HepG2 (cell line): ENCODE measurements around the gene METTL5. TPM values are rescaled to one million over a fixed set of nuclear protein-coding genes. Genes with fewer than 3 reads are reported as not detected.

Experiments used
- ATF2 ChIP-seq: sonication (generic); formaldehyde crosslinking; IDR thresholded peaks from 2 replicates; pipeline ENCODE4 v1.4.0; 2020; ENCODE audit warnings: missing genetic modification reagents
- GPN1 ChIP-seq: sonication (generic); formaldehyde crosslinking; IDR thresholded peaks from 2 replicates; pipeline ENCODE4 v1.5.1; 2020; ENCODE audit warnings: missing genetic modification reagents, borderline replicate concordance
- HOXA5 ChIP-seq: sonication (generic); formaldehyde crosslinking; IDR thresholded peaks from 2 replicates; pipeline ENCODE4 v1.4.0; 2020; ENCODE audit warnings: missing genetic modification reagents
- HOXA7 ChIP-seq: sonication (generic); formaldehyde crosslinking; IDR thresholded peaks from 2 replicates; pipeline ENCODE4 v1.8.1; 2022; ENCODE audit warnings: mild to moderate bottlenecking, missing genetic modification reagents, moderate library complexity
- KLF15 ChIP-seq: sonication (generic); formaldehyde crosslinking; IDR thresholded peaks from 2 replicates; pipeline ENCODE4 v1.8.1; 2023; ENCODE audit warnings: borderline replicate concordance, mild to moderate bottlenecking, inconsistent platforms, missing genetic modification reagents, mixed read lengths
- MIER2 ChIP-seq: IDR thresholded peaks from 2 replicates; pipeline ENCODE4 v1.6.1; 2016; ENCODE audit warnings: missing biosample characterization, missing genetic modification reagents
- PHF20 ChIP-seq: sonication (generic); formaldehyde crosslinking; IDR thresholded peaks from 2 replicates; pipeline ENCODE4 v1.5.0; 2020; ENCODE audit warnings: mild to moderate bottlenecking, missing genetic modification reagents
- REPIN1 ChIP-seq: sonication (generic); formaldehyde crosslinking; IDR thresholded peaks from 2 replicates; pipeline ENCODE4 v1.8.0; 2022; ENCODE audit warnings: missing genetic modification reagents, low read depth, mild to moderate bottlenecking, borderline replicate concordance
- REST ChIP-seq, 2 experiments: IDR thresholded peaks; 2 replicates each; pipeline ENCODE4 v1.6.1; 2011 to 2012; ENCODE audit warnings: low read length in 2 of 2, borderline replicate concordance in 1 of 2, low read depth in 1 of 2, mild to moderate bottlenecking in 1 of 2, moderate library complexity in 1 of 2
- SP5 ChIP-seq: IDR thresholded peaks from 2 replicates; pipeline ENCODE4 v1.6.1; 2016; ENCODE audit warnings: low read depth, borderline replicate concordance
- ZIK1 ChIP-seq: sonication (generic); formaldehyde crosslinking; IDR thresholded peaks from 2 replicates; pipeline ENCODE4 v1.5.0; 2020; ENCODE audit warnings: mild to moderate bottlenecking, low read depth, missing genetic modification reagents, borderline replicate concordance
- ZNF503 ChIP-seq: sonication (generic); formaldehyde crosslinking; IDR thresholded peaks from 2 replicates; pipeline ENCODE4 v1.4.0; 2020; ENCODE audit warnings: missing genetic modification reagents
- ZNF678 ChIP-seq: sonication (generic); formaldehyde crosslinking; IDR thresholded peaks from 2 replicates; pipeline ENCODE4 v1.4.0; 2020; ENCODE audit warnings: mild to moderate bottlenecking, missing genetic modification reagents
- ZNF770 ChIP-seq: sonication (generic); formaldehyde crosslinking; IDR thresholded peaks from 2 replicates; pipeline ENCODE4 v1.5.0; 2020; ENCODE audit warnings: mild to moderate bottlenecking, missing genetic modification reagents
- ZNF782 ChIP-seq: sonication (generic); formaldehyde crosslinking; IDR thresholded peaks from 2 replicates; pipeline ENCODE4 v1.4.0; 2020; ENCODE audit warnings: missing genetic modification reagents, mild to moderate bottlenecking, borderline replicate concordance
- polyA plus RNA-seq, 8 experiments: library from polyadenylated mRNA; depleted of rRNA in 3 of 8; stranded (reverse) in 7 of 8; unstranded in 1 of 8; fragments of >200 nt; fragmentation: Illumina TruSeq in 4 of 8; extraction: Trizol in 4 of 8; gene quantifications; 2 replicates each; pipeline versions ENCODE4 v1.2.1 to v1.2.3, GENCODE V29; 2011 to 2016; ENCODE audit warnings: low read depth in 4 of 8, missing spikeins in 1 of 8, mixed read lengths in 1 of 8; ENCODE audit not compliant: insufficient read depth in 1 of 8
- total RNA-seq, 5 experiments: library from RNA; depleted of rRNA; stranded (reverse); fragments of >200 nt; fragmentation: Illumina TruSeq; extraction: Trizol; gene quantifications; 2 replicates each; pipeline ENCODE4 v1.2.3, GENCODE V29; 2016; ENCODE audit warnings: low read depth in 1 of 5
- TF ChIP-seq, protein P1 (sequence below): sonication (generic); IDR thresholded peaks from 2 replicates; pipeline ENCODE4 v1.6.1; 2016; ENCODE audit warnings: low read depth, borderline replicate concordance
- TF ChIP-seq, protein P2 (sequence below): IDR thresholded peaks from 2 replicates; pipeline ENCODE4 v1.6.1; 2016; ENCODE audit warnings: low read depth, borderline replicate concordance

METTL5 gene
- total and polyA plus RNA-seq, 2 of the 13 experiments (the other 11 are each of a cell fraction or from before 2014, with no cell fraction given) = 50.7 to 95.1 TPM

DNA sequence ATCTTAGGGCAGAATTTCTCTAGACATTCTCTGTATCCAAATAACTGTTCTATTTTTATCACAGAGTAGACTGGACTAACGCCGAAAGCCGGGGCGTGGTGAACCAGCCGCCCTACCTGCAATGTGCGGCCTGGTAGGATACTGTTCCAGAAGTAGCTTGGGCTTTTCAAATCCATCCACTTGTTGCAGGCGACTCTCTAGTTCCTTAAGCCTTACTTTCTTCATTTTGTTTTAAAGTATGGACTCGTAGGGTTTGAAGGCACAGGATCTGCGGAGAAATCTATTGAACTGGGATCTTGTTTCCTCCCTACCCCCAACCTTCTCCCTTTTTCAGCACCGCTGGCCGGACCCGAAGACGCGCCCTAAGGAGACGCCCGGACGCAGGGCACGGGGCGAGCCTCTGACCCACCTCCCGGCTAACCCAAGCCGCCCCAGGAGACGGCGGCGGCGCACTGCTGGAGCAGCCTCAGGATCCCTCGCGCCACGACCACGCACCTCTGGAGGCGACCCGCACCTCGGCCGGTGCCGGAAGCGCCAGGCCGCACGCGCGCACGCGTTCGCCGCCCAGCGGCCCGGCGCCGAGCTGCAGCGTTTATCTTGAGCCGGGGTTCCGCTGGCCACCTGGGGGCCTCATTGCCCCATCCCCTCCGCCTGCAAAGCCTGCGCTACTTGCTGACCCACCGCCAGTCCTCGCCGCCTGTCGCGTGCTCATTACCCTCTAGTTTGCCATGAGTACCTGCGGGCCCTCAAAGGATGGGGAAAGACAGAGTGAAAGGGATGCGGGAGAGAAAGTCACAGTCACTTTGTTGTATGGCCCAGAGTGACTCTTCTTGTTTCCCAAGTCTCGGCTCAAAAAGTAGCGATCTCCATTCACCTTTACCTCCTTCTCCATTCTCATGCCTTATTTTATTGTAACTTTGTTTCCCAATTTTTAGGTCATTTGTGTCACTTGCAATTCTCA lies at the start of gene METTL5 (continued):
- TF ChIP-seq GPN1 (no peak), HOXA7 (CRISPR knock-in tag) (no peak), REPIN1 (CRISPR knock-in tag) (peak; percentile 92), MIER2 (CRISPR knock-in tag) (peak; percentile 65; the same call in 1 of the 2 replicates), PHF20 (CRISPR knock-in tag) (peak; percentile 89), ZNF782 (CRISPR knock-in tag) (peak; percentile 78), REST (IDR thresholded peaks at IDR 0.05; ENCODE audit: borderline replicate concordance in 1 of 2, low read depth in 1 of 2, low read length in 2 of 2) (no peak; a peak in 1 of 4 replicates), HOXA5 (0 out of 2 replicates have a peak, but pooled peaks have one; percentile 44), ZNF770 (CRISPR knock-in tag) (peak; percentile 91), ZIK1 (CRISPR knock-in tag) (peak; percentile 87), SP5 (peak; percentile 60), ATF2 (CRISPR knock-in tag) (peak; percentile 2; the same call in 1 of the 2 replicates), ZNF503 (CRISPR knock-in tag) (no peak; the same call in 1 of the 2 replicates), KLF15 (CRISPR knock-in tag) (no peak), ZNF678 (CRISPR knock-in tag) (peak; percentile 93)
- TF ChIP-seq, protein P1, sequence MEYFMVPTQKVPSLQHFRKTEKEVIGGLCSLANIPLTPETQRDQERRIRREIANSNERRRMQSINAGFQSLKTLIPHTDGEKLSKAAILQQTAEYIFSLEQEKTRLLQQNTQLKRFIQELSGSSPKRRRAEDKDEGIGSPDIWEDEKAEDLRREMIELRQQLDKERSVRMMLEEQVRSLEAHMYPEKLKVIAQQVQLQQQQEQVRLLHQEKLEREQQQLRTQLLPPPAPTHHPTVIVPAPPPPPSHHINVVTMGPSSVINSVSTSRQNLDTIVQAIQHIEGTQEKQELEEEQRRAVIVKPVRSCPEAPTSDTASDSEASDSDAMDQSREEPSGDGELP = no peak
- TF ChIP-seq, protein P2, sequence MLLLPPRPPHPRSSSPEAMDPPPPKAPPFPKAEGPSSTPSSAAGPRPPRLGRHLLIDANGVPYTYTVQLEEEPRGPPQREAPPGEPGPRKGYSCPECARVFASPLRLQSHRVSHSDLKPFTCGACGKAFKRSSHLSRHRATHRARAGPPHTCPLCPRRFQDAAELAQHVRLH = peak; percentile 83
